ENCODE measurements around the gene CRYBG2.

CRYBG2 gene

GRCh38 chr1:26297057-26297790, 56.7 kb downstream of the CRYBG2 start:
- H3K4me3 ChIP-seq (ENCODE audit: low read length) = no peak overlapping the region
- H3K9me3 ChIP-seq (replicated peaks; ENCODE audit: insufficient read depth, low read length) = no peaks in the 10 kb centered on the region
- H3K79me2 ChIP-seq (ENCODE audit: low read length) = no peaks in the 10 kb centered on the region
- no peak overlapping the region for H3K4me2 ChIP-seq (ENCODE audit: low read depth, low read length)
- TF ChIP-seq EZH2 (optimal IDR thresholded peaks at IDR 0.05; ENCODE audit: low read depth, low read length) (no peak), EZH2phosphoT487 (IDR thresholded peaks at IDR 0.05; ENCODE audit: low read length) (no peak), CTCF (IDR thresholded peaks at IDR 0.05; ENCODE audit: low read length) (no peak)
- no peaks in the 10 kb centered on the region for H3F3A ChIP-seq (ENCODE audit: insufficient read depth, low read length)
- H3K4me1 ChIP-seq (ENCODE audit: low read length) = no peaks in the 10 kb centered on the region
- H3K27me3 ChIP-seq (replicated peaks; ENCODE audit: insufficient read depth, low read length) = no peaks in the 10 kb centered on the region
- no peak for DNase-seq
- H4K20me1 ChIP-seq (ENCODE audit: insufficient read depth, low read length) = no peaks in the 10 kb centered on the region
- H3K36me3 ChIP-seq (replicated peaks; ENCODE audit: insufficient read depth, low read length) = no peaks in the 10 kb centered on the region
- no peaks in the 10 kb centered on the region for H3K9me2 ChIP-seq (replicated peaks; ENCODE audit: insufficient read depth, low read length)
- H3K9ac ChIP-seq (ENCODE audit: low read length) = no peak overlapping the region
- no peak overlapping the region for H3K27ac ChIP-seq (ENCODE audit: low read length)
- no peak overlapping the region for H2AFZ ChIP-seq (ENCODE audit: low read length)

- no peaks in the 10 kb centered on the region for H3K36me3 ChIP-seq (replicated peaks; ENCODE audit: insufficient read depth, low read length)
- no peak overlapping the region for H3K4me2 ChIP-seq (ENCODE audit: low read depth, low read length)
- no peaks in the 10 kb centered on the region for H3K4me1 ChIP-seq (ENCODE audit: low read length)
- H3K9me3 ChIP-seq (replicated peaks; ENCODE audit: insufficient read depth, low read length) = no peaks in the 10 kb centered on the region
- no peaks in the 10 kb centered on the region for H4K20me1 ChIP-seq (ENCODE audit: insufficient read depth, low read length)
- no peaks in the 10 kb centered on the region for H3K9me2 ChIP-seq (replicated peaks; ENCODE audit: insufficient read depth, low read length)
- H3K27me3 ChIP-seq (replicated peaks; ENCODE audit: insufficient read depth, low read length) = no peaks in the 10 kb centered on the region
- no peak overlapping the region for H3K27ac ChIP-seq (ENCODE audit: low read length)
- DNase-seq = no peak
- H2AFZ ChIP-seq (ENCODE audit: low read length) = no peak overlapping the region
- H3K4me3 ChIP-seq (ENCODE audit: low read length) = no peak overlapping the region
- H3K9ac ChIP-seq (ENCODE audit: low read length) = no peak overlapping the region
- H3K79me2 ChIP-seq (ENCODE audit: low read length) = no peaks in the 10 kb centered on the region
- no peaks in the 10 kb centered on the region for H3F3A ChIP-seq (ENCODE audit: insufficient read depth, low read length)
- TF ChIP-seq EZH2 (optimal IDR thresholded peaks at IDR 0.05; ENCODE audit: low read depth, low read length) (no peak), EZH2phosphoT487 (IDR thresholded peaks at IDR 0.05; ENCODE audit: low read length) (no peak), CTCF (IDR thresholded peaks at IDR 0.05; ENCODE audit: low read length) (no peak)
Measured at GRCh38 chr1:26296340-26297056, 57.4 kb downstream of the CRYBG2 start.

GRCh38 chr1:26295194-26296138, 58.5 kb downstream of the CRYBG2 start:
- no peaks in the 10 kb centered on the region for H3K9me2 ChIP-seq (replicated peaks; ENCODE audit: insufficient read depth, low read length)
- no peaks in the 10 kb centered on the region for H3F3A ChIP-seq (ENCODE audit: insufficient read depth, low read length)
- no peak overlapping the region for H3K4me2 ChIP-seq (ENCODE audit: low read depth, low read length)
- H3K4me3 ChIP-seq (ENCODE audit: low read length) = no peak overlapping the region
- no peak overlapping the region for H3K27ac ChIP-seq (ENCODE audit: low read length)
- H3K4me1 ChIP-seq (ENCODE audit: low read length) = no peaks in the 10 kb centered on the region
- H3K9me3 ChIP-seq (replicated peaks; ENCODE audit: insufficient read depth, low read length) = no peaks in the 10 kb centered on the region
- no peaks in the 10 kb centered on the region for H3K36me3 ChIP-seq (replicated peaks; ENCODE audit: insufficient read depth, low read length)
- no peaks in the 10 kb centered on the region for H3K27me3 ChIP-seq (replicated peaks; ENCODE audit: insufficient read depth, low read length)
- no peak overlapping the region for H2AFZ ChIP-seq (ENCODE audit: low read length)
- DNase-seq = no peak
- H4K20me1 ChIP-seq (ENCODE audit: insufficient read depth, low read length) = no peaks in the 10 kb centered on the region
- no peaks in the 10 kb centered on the region for H3K79me2 ChIP-seq (ENCODE audit: low read length)
- no peak for TF ChIP-seq EZH2phosphoT487 (IDR thresholded peaks at IDR 0.05; ENCODE audit: low read length)
- TF ChIP-seq CTCF (IDR thresholded peaks at IDR 0.05; ENCODE audit: low read length) = no peak
- TF ChIP-seq EZH2 (optimal IDR thresholded peaks at IDR 0.05; ENCODE audit: low read depth, low read length) = no peak
- no peak overlapping the region for H3K9ac ChIP-seq (ENCODE audit: low read length)
